GM18508 (cell line): ENCODE results near the gene NTNG1.
A peak's percentile ranks its signal among the peaks of the same experiment; 100 is the strongest.

ENCODE experiments used
- ATAC-seq: cut with Tn5 transposase; IDR thresholded peaks from one replicate; pipeline ENCODE4 v1.9.1; 2021; ENCODE audit warnings: moderate number of reproducible peaks; ENCODE audit not compliant: insufficient read depth, unreplicated experiment

NTNG1 gene

GRCh38 chr1:107442551-107442950 lies 301.7 kb downstream of the NTNG1 start:
- ATAC-seq: no peak

GRCh38 chr1:107443027-107443426 lies 302.2 kb downstream of the NTNG1 start:
- ATAC-seq: no peak

GRCh38 chr1:107443860-107444259 lies 303.0 kb downstream of the NTNG1 start:
- ATAC-seq: no peak

- ATAC-seq: no peak
Measured at GRCh38 chr1:107444302-107444701, 303.5 kb downstream of the NTNG1 start.

GRCh38 chr1:107449326-107449725 lies 308.5 kb downstream of the NTNG1 start:
- ATAC-seq: no peak

- peak; percentile 68 for ATAC-seq
Measured at GRCh38 chr1:107450899-107451664, 310.2 kb downstream of the NTNG1 start.

- peak; percentile 31 for ATAC-seq
Measured at GRCh38 chr1:107451715-107452114, 310.9 kb downstream of the NTNG1 start.

- ATAC-seq: no peak
Measured at GRCh38 chr1:107454791-107455190, 314.0 kb downstream of the NTNG1 start.

- ATAC-seq: no peak
Measured at GRCh38 chr1:107457989-107458388, 317.1 kb downstream of the NTNG1 start.

GRCh38 chr1:107459204-107459904 lies 318.5 kb downstream of the NTNG1 start:
- no peak for ATAC-seq

- peak; percentile 72 for ATAC-seq
Measured at GRCh38 chr1:107460035-107460434, 319.2 kb downstream of the NTNG1 start.

GRCh38 chr1:107464827-107465226 lies 324.0 kb downstream of the NTNG1 start:
- ATAC-seq: no peak

GRCh38 chr1:107467286-107467685 lies 326.4 kb downstream of the NTNG1 start:
- ATAC-seq: no peak

GRCh38 chr1:107467811-107468210 lies 327.0 kb downstream of the NTNG1 start:
- ATAC-seq: no peak

GRCh38 chr1:107473065-107473464 lies 332.2 kb downstream of the NTNG1 start:
- ATAC-seq: no peak

GRCh38 chr1:107474877-107475612 lies 334.2 kb downstream of the NTNG1 start:
- peak; percentile 72 for ATAC-seq

GRCh38 chr1:107477233-107477632 lies 336.4 kb downstream of the NTNG1 start:
- no peak for ATAC-seq

GRCh38 chr1:107479865-107480350 lies 339.1 kb downstream of the NTNG1 start:
- no peak for ATAC-seq

GRCh38 chr1:107480548-107481415 lies 339.9 kb downstream of the NTNG1 start:
- peak; percentile 50 for ATAC-seq
